PFSK-1 (cell line): ENCODE measurements around the gene AHDC1.

Experiments used
- POLR2AphosphoS5 ChIP-seq: IDR thresholded peaks from 2 replicates; pipeline ENCODE4 v1.6.1; 2012; ENCODE audit warnings: low read depth, mild to moderate bottlenecking, control low read depth, low read length, moderate library complexity
- SIN3A ChIP-seq: IDR thresholded peaks from 2 replicates; pipeline ENCODE4 v1.6.1; 2012; ENCODE audit warnings: mild to moderate bottlenecking, low read length, moderate library complexity, borderline replicate concordance; ENCODE audit not compliant: insufficient read depth
- TAF1 ChIP-seq: IDR thresholded peaks from 2 replicates; pipeline ENCODE4 v1.6.1; 2012; ENCODE audit warnings: low read length, control low read depth, borderline replicate concordance; ENCODE audit not compliant: insufficient read depth
- TF ChIP-seq, protein P1 (sequence below), 2 experiments: IDR thresholded peaks; 2 replicates each; pipeline versions ENCODE4 v1.6.1 to v1.8.0; 2011 to 2012; ENCODE audit warnings: low read depth in 2 of 2, low read length in 2 of 2, control low read depth in 1 of 2, inconsistent platforms in 1 of 2, mild to moderate bottlenecking in 1 of 2, moderate library complexity in 1 of 2; ENCODE audit not compliant: insufficient read depth in 1 of 2

DNA sequence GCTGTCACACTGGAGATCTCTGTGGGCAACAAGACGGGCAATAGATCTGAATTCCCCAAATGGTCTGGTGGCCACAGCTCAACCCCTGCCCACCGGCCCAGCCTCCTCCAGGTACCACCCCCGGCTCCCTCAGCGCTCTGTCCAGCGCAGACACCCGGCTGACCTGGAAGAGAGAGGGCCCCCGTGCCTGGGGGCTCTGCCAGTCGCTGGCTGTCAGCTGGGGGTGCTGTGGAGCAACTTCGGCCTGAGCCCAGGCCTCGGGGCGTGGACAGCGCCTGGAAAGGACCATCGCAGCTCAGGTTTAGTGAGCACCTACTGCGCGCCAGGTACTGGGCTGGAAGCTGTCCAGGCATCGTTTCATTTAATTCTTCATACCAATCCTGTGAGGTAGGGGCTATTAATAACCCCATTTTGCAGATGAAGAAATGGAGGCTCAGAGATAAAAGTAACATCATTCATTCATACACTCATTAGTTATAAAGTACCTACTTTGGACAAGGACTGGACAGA lies 51.0 kb downstream of the AHDC1 start:
- TF ChIP-seq, protein P1, sequence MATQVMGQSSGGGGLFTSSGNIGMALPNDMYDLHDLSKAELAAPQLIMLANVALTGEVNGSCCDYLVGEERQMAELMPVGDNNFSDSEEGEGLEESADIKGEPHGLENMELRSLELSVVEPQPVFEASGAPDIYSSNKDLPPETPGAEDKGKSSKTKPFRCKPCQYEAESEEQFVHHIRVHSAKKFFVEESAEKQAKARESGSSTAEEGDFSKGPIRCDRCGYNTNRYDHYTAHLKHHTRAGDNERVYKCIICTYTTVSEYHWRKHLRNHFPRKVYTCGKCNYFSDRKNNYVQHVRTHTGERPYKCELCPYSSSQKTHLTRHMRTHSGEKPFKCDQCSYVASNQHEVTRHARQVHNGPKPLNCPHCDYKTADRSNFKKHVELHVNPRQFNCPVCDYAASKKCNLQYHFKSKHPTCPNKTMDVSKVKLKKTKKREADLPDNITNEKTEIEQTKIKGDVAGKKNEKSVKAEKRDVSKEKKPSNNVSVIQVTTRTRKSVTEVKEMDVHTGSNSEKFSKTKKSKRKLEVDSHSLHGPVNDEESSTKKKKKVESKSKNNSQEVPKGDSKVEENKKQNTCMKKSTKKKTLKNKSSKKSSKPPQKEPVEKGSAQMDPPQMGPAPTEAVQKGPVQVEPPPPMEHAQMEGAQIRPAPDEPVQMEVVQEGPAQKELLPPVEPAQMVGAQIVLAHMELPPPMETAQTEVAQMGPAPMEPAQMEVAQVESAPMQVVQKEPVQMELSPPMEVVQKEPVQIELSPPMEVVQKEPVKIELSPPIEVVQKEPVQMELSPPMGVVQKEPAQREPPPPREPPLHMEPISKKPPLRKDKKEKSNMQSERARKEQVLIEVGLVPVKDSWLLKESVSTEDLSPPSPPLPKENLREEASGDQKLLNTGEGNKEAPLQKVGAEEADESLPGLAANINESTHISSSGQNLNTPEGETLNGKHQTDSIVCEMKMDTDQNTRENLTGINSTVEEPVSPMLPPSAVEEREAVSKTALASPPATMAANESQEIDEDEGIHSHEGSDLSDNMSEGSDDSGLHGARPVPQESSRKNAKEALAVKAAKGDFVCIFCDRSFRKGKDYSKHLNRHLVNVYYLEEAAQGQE (IDR thresholded peaks at IDR 0.05; ENCODE audit: insufficient read depth in 1 of 2, low read depth in 2 of 2, low read length in 2 of 2) = no peak
- no peak for TF ChIP-seq SIN3A
- no peak for TF ChIP-seq TAF1
- no peak for TF ChIP-seq POLR2AphosphoS5
